Adrenal gland (tissue), 5 donors: ENCODE measurements around the gene PDE8A.

Experiments used
- CTCF ChIP-seq, 6 experiments: fragments of 450-650 bp in 4 of 6; fragments of 200-600 bp in 2 of 6; sonication (generic) in 1 of 6; IDR thresholded peaks; 1 replicate in 5 of 6; 2 replicates in 1 of 6; pipeline versions ENCODE4 v1.5.1 to v1.8.0; 2016 to 2021; ENCODE audit warnings: antibody characterized with exemption in 6 of 6, mild to moderate bottlenecking in 2 of 6, moderate library complexity in 1 of 6
- POLR2A ChIP-seq, 2 donors: fragments of 450-650 bp; IDR thresholded peaks; one replicate each; pipeline ENCODE4 v1.6.1; 2017; ENCODE audit warnings: antibody characterized with exemption in 2 of 2, mild to moderate bottlenecking in 2 of 2, moderate library complexity in 1 of 2
- donor health status: DM: no; HTN: no; CAD: no.

- no peak for TF ChIP-seq POLR2A (IDR thresholded peaks at IDR 0.05)
- TF ChIP-seq CTCF (IDR thresholded peaks at IDR 0.05) = no peak
Measured at GRCh38 chr15:85000189-85000864, 18.7 kb downstream of the PDE8A start.
